HTR-8/SVneo (cell line): ENCODE data around the gene GFRA3.
"Not testable (repeated sequence)": the region's sequence is repeated elsewhere in the genome, so short reads cannot be mapped to it uniquely, and the experiment has no call there.

Source experiments
- DNase-seq: peaks from one replicate; pipeline ENCODE4 v3.0.0; 2011; ENCODE audit warnings: low spot score, mixed read lengths; ENCODE audit not compliant: insufficient read length
- FAIRE-seq: peaks from 2 replicates; lab custom pipeline; 2011; peaks lifted over from hg19 to GRCh38; lab: Jason Lieb, UNC

Gene GFRA3

DNA sequence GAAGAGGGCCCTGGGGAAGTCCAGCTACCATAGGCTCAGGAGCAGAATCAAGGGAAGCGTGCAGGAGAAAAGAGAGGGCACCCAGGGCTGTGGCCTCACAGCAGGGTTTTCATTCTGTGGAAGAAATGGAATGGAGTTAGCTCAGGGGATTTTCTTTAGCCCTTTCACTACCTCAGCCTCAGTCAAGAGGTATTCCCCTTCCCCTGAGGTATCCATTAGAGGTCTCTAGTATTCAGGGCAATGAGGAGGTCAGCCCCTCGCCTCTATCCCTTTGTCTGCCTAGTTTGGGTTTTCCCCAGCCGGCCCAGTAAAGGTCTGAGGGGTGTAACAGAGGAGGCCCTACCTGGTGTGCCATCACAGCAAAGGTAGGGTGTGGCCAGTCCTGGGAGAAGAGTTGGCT lies 21.5 kb downstream of the GFRA3 start:
- FAIRE-seq = no peak
- DNase-seq = no peak

- FAIRE-seq, DNase-seq: not testable (repeated sequence)
Measured at GRCh38 chr5:138247800-138248199, 26.6 kb downstream of the GFRA3 start.

GRCh38 chr5:138246822-138247221 lies 27.6 kb downstream of the GFRA3 start:
- no peak for FAIRE-seq
- DNase-seq = no peak

GRCh38 chr5:138246334-138246733 lies 28.1 kb downstream of the GFRA3 start:
- FAIRE-seq (no peak), DNase-seq (no peak)

- DNase-seq = no peak
- FAIRE-seq = no peak
Measured at GRCh38 chr5:138245717-138246116, 28.7 kb downstream of the GFRA3 start.

GRCh38 chr5:138243794-138244193 lies 30.6 kb downstream of the GFRA3 start:
- no peak for DNase-seq
- no peak for FAIRE-seq

DNA sequence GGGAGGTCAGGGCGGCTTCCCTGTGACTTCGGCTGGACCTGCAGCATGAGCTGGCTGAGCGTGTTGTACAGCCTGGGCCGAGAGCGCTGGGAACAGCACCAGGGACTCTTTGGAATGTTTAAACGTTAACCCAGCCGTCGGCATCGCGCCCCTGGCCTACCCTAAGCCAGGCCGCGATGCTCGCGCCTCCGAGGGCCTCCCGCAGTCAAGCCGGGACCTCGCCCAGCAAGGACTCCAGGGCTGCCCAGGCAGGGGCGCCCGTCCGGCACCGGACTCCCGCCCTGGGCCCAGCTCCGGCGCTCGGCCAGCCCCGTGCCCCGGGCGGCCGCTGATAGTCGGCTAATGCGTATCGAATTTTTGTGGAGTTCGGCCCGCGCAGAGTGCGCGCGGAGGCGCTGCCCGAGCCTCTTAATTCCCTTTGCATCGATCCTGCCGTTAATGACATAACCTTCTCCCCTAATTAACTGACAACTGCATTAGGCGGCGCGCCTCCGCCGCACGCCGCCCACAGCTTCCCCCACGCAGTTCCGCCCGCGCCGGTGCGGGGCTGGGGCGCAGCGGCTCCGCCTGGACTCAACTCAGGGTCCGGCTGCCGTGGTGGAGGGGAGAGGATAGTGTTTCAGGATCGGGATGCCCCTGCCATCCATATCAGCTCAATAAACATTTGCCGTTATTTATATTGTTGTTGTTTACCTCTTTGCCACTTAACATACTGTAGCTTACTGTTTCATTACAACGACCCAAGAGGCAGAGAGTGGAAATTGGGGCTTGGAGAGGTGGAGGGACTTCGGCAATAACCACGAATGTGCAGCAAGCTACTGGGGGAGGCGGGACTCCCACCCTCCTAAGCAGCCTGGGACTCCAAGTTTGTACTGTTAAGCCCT lies 32.5 kb downstream of the GFRA3 start:
- no peak for FAIRE-seq
- no peak for DNase-seq

DNA sequence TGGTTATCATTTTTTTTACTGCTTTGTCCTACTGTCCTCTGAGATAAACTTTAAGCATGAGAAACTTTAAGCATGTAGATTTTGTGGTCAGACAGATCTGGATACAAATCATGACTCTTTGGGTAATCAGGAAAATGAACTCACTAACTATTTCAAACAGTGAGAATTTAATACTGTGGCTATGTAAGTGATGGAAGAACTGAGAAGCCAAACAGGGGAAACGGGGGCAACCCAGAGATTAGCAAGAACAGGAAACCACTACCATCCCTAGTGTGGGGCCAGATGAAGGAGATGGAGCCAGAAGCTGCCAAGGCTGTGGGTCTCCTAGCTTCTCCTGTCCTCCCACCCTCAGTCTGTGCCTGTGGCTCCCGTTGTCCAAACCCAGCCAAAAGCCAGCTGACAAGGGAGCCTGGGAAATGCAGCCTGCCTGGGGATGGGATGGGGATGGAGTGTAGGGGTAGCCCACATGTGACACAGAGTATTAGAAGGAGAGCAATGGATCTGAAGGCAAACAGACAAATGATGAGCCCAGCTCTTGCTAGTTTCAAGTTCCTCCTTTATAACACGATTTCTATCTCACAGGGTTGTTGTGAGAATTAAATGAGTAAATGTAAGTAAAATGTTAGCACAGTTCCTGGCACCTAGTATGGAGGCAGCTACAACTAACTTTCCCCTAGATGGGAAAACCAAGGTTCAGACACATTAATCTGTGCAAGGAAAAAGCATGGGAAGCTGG lies 33.6 kb downstream of the GFRA3 start:
- DNase-seq = no peak
- no peak for FAIRE-seq

DNA sequence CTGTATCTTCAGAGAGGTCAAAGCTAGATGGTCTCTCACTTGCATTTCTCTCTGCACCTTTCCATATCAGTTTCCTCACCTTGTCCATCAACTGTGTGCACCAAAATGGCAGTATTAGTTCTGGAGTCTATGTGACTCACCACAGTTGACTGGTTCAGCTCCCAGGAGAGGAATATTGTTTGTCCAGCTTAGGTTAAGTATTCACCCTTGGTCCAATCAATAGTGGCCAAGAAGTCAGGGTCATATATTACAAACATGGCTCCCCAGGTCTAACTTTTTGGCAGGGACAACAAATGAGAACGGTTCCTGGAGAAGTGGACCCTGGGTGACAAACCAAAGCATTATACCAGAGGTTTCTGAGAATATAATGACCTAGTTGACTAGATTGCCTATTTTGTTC lies 36.4 kb downstream of the GFRA3 start:
- FAIRE-seq = no peak
- no peak for DNase-seq

DNA sequence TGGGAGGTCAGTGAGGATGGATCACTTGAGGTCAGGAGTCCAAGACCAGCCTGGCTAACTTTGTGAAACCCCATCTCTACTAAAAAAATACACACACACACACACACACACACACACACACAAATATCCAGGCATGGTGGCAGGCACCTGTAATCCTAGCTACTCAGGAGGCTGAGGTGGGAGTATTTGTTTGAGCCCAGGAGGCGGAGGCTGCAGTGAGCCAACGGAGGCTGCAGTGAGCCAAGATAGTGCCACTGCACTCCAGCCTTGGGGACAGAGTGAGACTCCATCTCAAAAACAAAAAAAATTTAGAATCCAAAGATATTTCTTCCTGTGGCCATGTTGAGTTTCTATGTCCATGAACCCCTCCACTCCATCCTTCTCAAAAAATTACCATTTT lies 39.8 kb downstream of the GFRA3 start:
- no peak for DNase-seq
- no peak for FAIRE-seq

GRCh38 chr5:138233280-138233679 lies 41.1 kb downstream of the GFRA3 start:
- FAIRE-seq (no peak), DNase-seq (no peak)

DNA sequence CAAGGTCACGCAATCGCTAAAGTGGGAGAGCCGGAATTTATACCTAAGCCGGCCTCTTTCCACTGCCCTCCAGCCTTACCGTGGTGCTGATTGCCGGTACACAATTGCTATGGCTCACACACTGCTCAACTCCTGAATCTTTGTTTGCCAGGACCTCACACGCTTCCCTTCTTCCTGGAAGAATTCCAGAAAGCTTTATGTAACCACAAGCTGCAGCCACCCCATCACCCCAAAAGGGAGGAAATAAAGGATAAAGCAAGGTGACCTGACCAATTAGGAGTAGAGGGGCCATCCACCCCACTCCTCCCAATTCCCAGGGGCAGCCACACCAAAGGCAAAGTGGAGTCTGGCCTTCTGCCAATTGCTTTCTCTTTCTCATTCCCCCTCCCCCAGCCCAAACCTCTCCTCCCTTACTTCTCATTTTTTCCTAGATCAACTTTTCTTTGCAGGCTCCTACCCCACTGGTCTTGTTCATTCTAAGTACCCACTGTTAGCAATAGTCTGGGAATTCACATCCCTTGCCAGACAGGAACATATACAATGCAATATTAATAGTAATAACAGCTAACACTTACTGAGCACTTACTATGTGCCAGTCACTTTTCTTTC lies 43.3 kb downstream of the GFRA3 start:
- FAIRE-seq (no peak), DNase-seq (no peak)

GRCh38 chr5:138230261-138230660 lies 44.2 kb downstream of the GFRA3 start:
- DNase-seq = no peak
- FAIRE-seq = no peak

DNA sequence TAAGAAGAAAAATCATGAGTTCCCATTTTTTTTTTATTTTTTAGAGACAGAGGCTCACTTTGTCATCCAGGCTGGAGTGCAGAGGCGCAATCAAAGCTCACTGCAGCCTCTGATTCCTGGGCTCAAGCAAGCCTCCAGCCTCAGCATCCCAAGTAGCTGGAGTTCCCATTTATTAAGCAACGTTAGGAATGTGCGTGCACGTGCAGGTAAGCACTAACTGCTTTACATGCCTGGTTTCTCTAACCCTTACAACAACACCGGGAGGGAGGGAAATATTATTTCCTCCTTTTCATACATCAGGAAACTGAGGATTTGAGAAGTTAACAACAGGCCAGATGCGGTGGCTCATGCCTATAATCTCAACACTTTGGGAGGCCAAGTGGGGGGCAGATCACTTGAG lies 45.0 kb downstream of the GFRA3 start:
- DNase-seq (no peak), FAIRE-seq (no peak)

DNA sequence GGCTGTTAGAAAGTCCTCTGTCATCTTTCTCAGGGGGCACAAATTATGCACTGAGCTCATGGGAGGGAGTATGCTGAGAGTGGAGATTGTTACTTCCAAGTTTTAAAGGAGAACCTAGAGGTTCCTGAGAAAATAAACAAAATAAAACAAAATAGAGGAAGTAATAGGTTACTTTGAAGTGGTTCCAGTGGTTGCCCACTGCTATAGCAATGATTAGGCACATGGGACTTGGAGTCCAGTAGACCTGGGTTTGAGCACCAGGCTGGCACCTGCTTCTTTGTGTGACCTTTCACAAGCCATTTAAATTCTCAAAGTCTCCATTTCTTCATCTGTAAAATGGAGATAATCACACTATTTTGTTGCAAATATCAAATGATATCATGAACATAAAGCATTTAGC lies 47.5 kb downstream of the GFRA3 start:
- FAIRE-seq (no peak), DNase-seq (no peak)

GRCh38 chr5:138224712-138225111 lies 49.7 kb downstream of the GFRA3 start:
- no peak for FAIRE-seq
- no peak for DNase-seq

GRCh38 chr5:138223532-138223931 lies 50.9 kb downstream of the GFRA3 start:
- DNase-seq (no peak), FAIRE-seq (no peak)

DNA sequence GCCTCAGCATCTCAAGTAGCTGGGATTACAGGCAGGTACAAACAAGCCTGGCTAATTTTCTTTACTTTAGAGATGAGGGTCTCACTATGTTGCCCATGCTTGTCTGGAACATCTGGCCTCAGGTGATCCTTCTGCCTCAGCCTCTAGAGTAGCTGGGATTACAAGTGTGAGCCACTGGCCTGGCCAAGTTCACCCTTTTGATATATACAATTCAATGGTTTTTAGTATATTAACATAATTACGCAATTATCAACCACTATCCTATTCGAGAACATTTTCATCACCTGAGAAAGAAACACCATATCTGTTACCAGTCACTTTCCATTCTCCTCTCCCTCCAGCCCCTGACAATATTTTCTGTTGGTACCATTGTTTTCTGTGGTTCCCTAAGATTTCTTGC lies 57.6 kb downstream of the GFRA3 start:
- FAIRE-seq (no peak), DNase-seq (no peak)

- peak; percentile 93 for FAIRE-seq
- peak; percentile 99 for DNase-seq
Measured at GRCh38 chr5:138213161-138214029, 61.0 kb downstream of the GFRA3 start, which contains the start of gene CDC23. TSS of gene CDC23 (minus strand) at chr5:138213323. CDS start at chr5:138213312, 11 bp downstream.

DNA sequence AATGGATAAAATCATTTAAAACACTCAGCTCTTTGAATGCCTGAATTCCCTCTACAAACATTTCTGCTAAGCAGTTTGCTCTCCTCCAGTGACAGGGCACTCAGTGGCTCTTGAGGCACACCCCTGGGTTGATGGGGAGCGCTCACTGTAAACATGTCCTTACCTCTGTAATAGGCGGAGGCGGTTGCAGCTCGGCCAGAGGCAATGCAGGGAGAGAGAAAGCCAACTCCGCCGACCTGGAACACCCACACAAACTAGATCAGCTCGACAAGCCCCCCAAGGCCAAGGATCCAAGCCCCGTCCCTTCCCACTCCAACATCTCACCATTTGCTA lies 61.6 kb downstream of the GFRA3 start:
- FAIRE-seq (no peak), DNase-seq (peak; percentile 14)
